HEK293T (cell line): ENCODE results near the gene CATSPERD.

ENCODE experiments used
- BHLHE40 ChIP-seq: fragments of 450-650 bp; IDR thresholded peaks from 2 replicates; pipeline ENCODE4 v1.6.1; 2016; ENCODE audit warnings: mild to moderate bottlenecking, moderate library complexity, borderline replicate concordance
- ELF4 ChIP-seq: fragments of 450-650 bp; IDR thresholded peaks from 2 replicates; pipeline ENCODE4 v1.6.1; 2017; ENCODE audit warnings: antibody characterized with exemption
- FOXA1 ChIP-seq: fragments of 450-650 bp; IDR thresholded peaks from 2 replicates; pipeline ENCODE4 v1.6.1; 2016; ENCODE audit warnings: mild to moderate bottlenecking
- FOXM1 ChIP-seq: fragments of 450-650 bp; IDR thresholded peaks from 2 replicates; pipeline ENCODE4 v1.6.1; 2017; ENCODE audit warnings: mild to moderate bottlenecking, borderline replicate concordance
- NFRKB ChIP-seq: fragments of 450-650 bp; IDR thresholded peaks from 2 replicates; pipeline ENCODE4 v1.6.1; 2016; ENCODE audit warnings: mild to moderate bottlenecking, moderate library complexity
- SUZ12 ChIP-seq: fragments of 450-650 bp; IDR thresholded peaks from 2 replicates; pipeline ENCODE4 v1.6.1; 2016; ENCODE audit warnings: mild to moderate bottlenecking
- TARDBP ChIP-seq: fragments of 450-650 bp; IDR thresholded peaks from 2 replicates; pipeline ENCODE4 v1.6.1; 2016

DNA sequence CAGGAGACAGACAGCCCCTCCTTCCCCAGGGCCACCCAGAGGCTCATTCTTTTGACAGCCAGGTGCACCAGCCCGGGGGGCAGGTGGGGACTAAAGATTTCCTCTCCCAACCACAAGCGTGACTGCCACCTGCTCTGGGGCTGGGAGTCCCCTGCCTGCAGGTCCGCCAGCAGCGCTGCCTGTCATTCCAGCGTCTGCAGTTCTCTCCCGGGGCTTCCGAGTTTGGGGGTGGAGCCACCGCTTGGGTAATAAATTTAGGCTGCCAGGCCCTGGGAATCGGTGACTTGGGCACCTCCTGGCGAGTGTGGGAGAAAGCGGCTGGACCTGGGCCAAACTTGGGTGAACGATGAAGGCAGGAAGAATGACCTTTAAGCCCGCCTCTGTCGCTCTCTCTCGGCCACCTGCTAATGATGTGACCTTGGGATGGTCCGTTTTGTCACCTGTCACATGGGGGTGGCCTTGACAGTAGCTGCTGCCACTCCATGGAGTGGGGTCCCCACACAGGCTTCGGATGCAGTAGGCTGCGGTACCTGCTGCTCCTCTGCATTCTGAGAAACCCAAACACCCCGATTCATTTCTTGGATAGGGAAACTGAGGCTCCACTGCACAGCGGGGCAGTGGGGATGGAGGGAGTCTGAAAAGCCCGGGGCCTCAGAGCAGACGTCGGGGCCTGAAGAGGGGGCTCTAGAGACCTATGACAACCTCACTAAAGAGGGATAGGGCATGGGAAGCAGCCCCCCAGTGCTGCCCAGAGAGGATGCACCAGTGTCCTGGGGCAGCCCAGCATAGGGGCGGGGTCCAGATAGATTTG, 106.3 kb downstream of the CATSPERD start:
- no peak for TF ChIP-seq SUZ12
- no peak for TF ChIP-seq BHLHE40
- no peak for TF ChIP-seq FOXA1
- TF ChIP-seq NFRKB, result no peak
- no peak for TF ChIP-seq TARDBP
- no peak for TF ChIP-seq ELF4
- no peak for TF ChIP-seq FOXM1
